Activated naive CD8-positive, alpha-beta T cell treated with anti-CD3 and anti-CD28 coated beads, Interleukin-2, amount 50 U/mL, for 24 hours (primary cell): Measurements from ENCODE around the gene TXN2.
"Not testable (repeated sequence)": the region's sequence is repeated elsewhere in the genome, so short reads cannot be mapped to it uniquely, and the experiment has no call there.

Experiments used
- ATAC-seq: fragments of 150-1000 bp; cut with Tn5 transposase; one replicate; pipeline ENCODE4 v1.10.0; 2021
- DNase-seq: peaks from one replicate; pipeline ENCODE4 v3.0.0; 2021
- H3K27ac Mint-ChIP-seq: one replicate; pipeline ENCODE4 v1.8.0; 2021; ENCODE audit warnings: mild to moderate bottlenecking, mixed read lengths
- H3K27me3 Mint-ChIP-seq: one replicate; pipeline ENCODE4 v1.8.0; 2021; ENCODE audit warnings: mixed read lengths
- H3K36me3 Mint-ChIP-seq: one replicate; pipeline ENCODE4 v1.8.0; 2021; ENCODE audit warnings: low read depth, mixed read lengths
- H3K4me1 Mint-ChIP-seq: one replicate; pipeline ENCODE4 v1.8.0; 2021; ENCODE audit warnings: mixed read lengths
- H3K4me3 Mint-ChIP-seq: one replicate; pipeline ENCODE4 v1.8.0; 2021; ENCODE audit warnings: mild to moderate bottlenecking, moderate library complexity, mixed read lengths
- H3K9me3 Mint-ChIP-seq: one replicate; pipeline ENCODE4 v1.8.0; 2021; ENCODE audit warnings: mixed read lengths

TXN2 gene

GRCh38 chr22:36435516-36436415 lies 45.7 kb downstream of the TXN2 start:
- H3K27ac Mint-ChIP-seq: peak overlapping the region; percentile 91
- H3K9me3 Mint-ChIP-seq: no peaks in the 10 kb centered on the region
- peak; percentile 89 for ATAC-seq
- H3K27me3 Mint-ChIP-seq: no peaks in the 10 kb centered on the region
- peak overlapping the region; percentile 58 for H3K4me3 Mint-ChIP-seq
- H3K36me3 Mint-ChIP-seq: no peaks in the 10 kb centered on the region
- peaks cover 64% of the 10 kb centered on the region for H3K4me1 Mint-ChIP-seq
- peak; percentile 64 for DNase-seq

DNA sequence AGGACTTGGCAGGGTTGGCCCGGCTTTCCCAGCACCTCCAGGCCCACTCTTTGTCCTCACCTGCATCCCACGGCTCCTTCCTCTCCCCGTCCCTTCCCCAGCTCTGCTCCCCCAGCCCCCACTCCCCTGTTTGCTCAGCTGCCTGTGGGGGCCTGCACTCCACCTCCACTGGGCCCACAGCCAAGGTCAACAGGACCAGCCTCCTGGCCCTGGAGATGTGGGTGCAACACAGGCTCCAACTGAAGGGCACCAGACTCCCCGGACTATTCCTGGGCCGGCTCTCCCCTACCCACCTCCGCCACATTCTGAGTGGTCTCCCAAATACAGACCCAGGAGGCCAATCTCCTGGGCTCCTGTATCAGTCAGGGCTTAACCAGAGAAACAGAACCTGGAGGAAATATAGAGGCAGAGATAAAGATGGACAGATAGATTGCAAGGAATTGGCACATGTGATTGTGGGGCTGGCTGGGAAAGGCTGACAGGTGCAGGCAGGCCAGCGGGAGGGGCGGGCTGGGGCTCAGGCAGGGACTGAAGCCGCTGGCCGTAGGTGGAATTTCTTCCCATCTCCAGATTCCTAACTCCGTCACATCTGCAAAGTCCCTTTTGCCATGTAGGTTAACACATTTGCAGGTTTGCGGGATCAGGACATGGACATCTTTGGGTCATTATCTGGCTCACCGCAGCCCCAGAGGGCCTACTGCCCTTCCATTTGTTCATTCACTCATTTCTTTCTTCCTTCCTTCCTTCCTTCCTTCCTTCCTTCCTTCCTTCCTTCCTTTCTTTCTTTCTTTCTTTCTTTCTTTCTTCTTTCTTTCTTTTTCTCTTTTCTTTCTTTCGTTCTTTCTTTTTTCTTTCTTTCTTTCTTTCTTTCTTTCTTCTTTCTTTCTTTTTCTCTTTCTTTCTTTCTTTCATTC lies 47.9 kb downstream of the TXN2 start:
- ATAC-seq (no peak), DNase-seq (no peak)
- Mint-ChIP-seq H3K9me3 (no peaks in the 10 kb centered on the region), H3K27me3 (no peaks in the 10 kb centered on the region), H3K27ac (no peak overlapping the region), H3K36me3 (no peaks in the 10 kb centered on the region), H3K4me3 (no peak overlapping the region), H3K4me1 (peaks cover 42% of the 10 kb centered on the region)

DNA sequence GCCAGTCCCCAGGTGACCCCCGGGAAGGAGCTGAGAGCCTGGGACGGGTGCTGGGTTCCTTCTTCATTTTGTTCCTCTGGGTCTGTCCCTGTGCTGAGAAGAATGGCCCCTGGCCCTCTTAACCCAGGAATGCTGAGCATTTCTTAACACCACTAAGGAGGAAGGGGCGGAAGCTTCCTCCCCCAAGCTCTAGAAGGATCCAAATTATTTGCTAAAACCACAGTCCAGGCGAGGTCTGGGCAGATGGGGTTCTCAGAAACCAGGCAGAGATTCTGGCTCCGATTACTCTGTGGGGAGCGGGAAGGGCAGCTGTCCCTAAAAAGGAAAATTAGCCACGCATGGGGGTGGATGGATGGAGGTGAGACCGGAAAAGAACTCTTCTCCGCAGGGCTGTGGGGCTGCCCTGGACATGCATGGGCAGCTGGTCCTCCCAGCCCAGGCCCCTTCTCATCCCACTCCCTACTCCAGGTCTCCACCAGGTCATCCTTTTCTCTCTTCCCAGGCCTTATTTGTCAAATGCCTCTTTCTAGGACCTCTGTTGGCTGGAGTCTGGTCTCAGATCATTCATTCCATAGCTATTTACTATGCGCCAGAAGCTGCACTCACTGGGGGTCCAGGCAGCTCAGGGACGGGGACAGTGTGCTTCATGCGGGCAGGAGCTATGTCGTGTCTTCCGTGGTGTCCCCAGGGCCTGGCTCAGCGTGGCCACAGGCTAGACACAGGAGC lies 48.7 kb downstream of the TXN2 start:
- H3K4me1 Mint-ChIP-seq: peaks cover 40% of the 10 kb centered on the region
- H3K4me3 Mint-ChIP-seq: no peak overlapping the region
- no peaks in the 10 kb centered on the region for H3K27me3 Mint-ChIP-seq
- no peak overlapping the region for H3K27ac Mint-ChIP-seq
- no peak for ATAC-seq
- no peaks in the 10 kb centered on the region for H3K36me3 Mint-ChIP-seq
- DNase-seq: no peak
- H3K9me3 Mint-ChIP-seq: no peaks in the 10 kb centered on the region

DNA sequence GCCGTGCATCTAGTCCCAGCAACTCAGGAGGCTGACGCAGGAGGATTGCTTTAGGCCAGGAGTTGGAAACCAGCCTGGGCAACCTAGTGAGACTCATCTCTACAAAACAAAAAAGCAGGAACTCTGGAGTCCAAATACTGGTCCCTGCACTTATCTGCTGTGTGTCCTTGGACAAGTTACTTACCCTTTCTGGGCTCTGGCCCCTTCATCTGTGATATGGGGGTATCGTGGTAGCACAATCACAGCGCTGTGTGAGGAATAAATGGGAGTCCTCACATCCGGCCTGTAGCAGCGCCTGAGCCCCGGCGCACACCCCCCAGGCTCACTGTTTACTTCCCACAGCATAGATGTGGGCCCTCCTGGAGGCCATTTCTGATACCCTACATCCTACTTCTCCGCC lies 49.5 kb downstream of the TXN2 start:
- peaks cover 35% of the 10 kb centered on the region for H3K4me1 Mint-ChIP-seq
- ATAC-seq: no peak
- H3K27ac Mint-ChIP-seq: no peak overlapping the region
- no peak for DNase-seq
- H3K27me3 Mint-ChIP-seq: no peaks in the 10 kb centered on the region
- H3K36me3 Mint-ChIP-seq: no peaks in the 10 kb centered on the region
- no peak overlapping the region for H3K4me3 Mint-ChIP-seq
- H3K9me3 Mint-ChIP-seq: no peaks in the 10 kb centered on the region

GRCh38 chr22:36430863-36431262 lies 50.6 kb downstream of the TXN2 start:
- Mint-ChIP-seq H3K27me3 (no peaks in the 10 kb centered on the region), H3K4me1 (peaks cover 31% of the 10 kb centered on the region), H3K9me3 (no peaks in the 10 kb centered on the region), H3K27ac (no peak overlapping the region), H3K4me3 (no peak overlapping the region), H3K36me3 (no peaks in the 10 kb centered on the region)
- ATAC-seq (no peak), DNase-seq (no peak)

DNA sequence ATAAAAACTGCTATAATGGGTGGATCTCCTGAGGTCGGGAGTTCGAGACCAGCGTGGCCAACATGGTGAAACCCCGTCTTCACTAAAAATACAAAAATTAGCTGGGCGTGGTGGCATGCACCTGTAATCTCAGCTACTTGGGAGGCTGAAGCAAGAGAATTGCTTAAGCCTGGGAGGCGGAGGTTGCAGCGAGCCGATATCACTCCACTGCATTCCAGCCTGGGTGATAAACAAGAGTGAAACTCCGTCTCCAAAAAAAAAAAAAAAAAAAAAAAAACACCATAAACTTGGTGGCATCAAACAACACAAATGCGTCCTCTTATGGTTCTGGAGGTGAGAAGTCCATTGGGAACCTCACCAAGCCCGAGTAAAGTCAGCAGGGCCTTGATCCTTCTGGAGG lies 53.5 kb downstream of the TXN2 start:
- not testable (repeated sequence) for ATAC-seq, H3K36me3 Mint-ChIP-seq, H3K4me3 Mint-ChIP-seq, H3K27me3 Mint-ChIP-seq, DNase-seq, H3K9me3 Mint-ChIP-seq, H3K27ac Mint-ChIP-seq
- peaks cover 25% of the 10 kb centered on the region for H3K4me1 Mint-ChIP-seq

- no peak for DNase-seq
- H3K27me3 Mint-ChIP-seq: no peaks in the 10 kb centered on the region
- H3K4me1 Mint-ChIP-seq: peaks cover 22% of the 10 kb centered on the region
- H3K27ac Mint-ChIP-seq: peak overlapping the region; percentile 6
- no peaks in the 10 kb centered on the region for H3K9me3 Mint-ChIP-seq
- H3K36me3 Mint-ChIP-seq: no peaks in the 10 kb centered on the region
- no peak for ATAC-seq
- H3K4me3 Mint-ChIP-seq: no peak overlapping the region
These were observed 55.4 kb downstream of the TXN2 start for GRCh38 chr22:36425977-36426523.

- H3K4me3 Mint-ChIP-seq: no peak overlapping the region
- DNase-seq: no peak
These were observed 56.4 kb downstream of the TXN2 start for GRCh38 chr22:36424901-36425579.

GRCh38 chr22:36424466-36424865 lies 57.0 kb downstream of the TXN2 start:
- not testable (repeated sequence) for H3K36me3 Mint-ChIP-seq, H3K9me3 Mint-ChIP-seq, H3K27me3 Mint-ChIP-seq, H3K4me3 Mint-ChIP-seq, H3K27ac Mint-ChIP-seq, ATAC-seq, DNase-seq
- peaks cover 25% of the 10 kb centered on the region for H3K4me1 Mint-ChIP-seq

More at GRCh38 chr22:36424901-36425579, 56.4 kb downstream of the TXN2 start:
- Mint-ChIP-seq H3K36me3 (no peaks in the 10 kb centered on the region), H3K4me1 (peaks cover 22% of the 10 kb centered on the region), H3K27ac (peak overlapping the region; percentile 23), H3K27me3 (no peaks in the 10 kb centered on the region), H3K9me3 (no peaks in the 10 kb centered on the region)
- no peak for ATAC-seq

- Mint-ChIP-seq H3K9me3 (no peaks in the 10 kb centered on the region), H3K4me3 (no peak overlapping the region), H3K36me3 (no peaks in the 10 kb centered on the region), H3K27ac (no peak overlapping the region), H3K27me3 (no peaks in the 10 kb centered on the region), H3K4me1 (peaks cover 32% of the 10 kb centered on the region)
- no peak for ATAC-seq
- DNase-seq: no peak
These were observed 57.7 kb downstream of the TXN2 start for GRCh38 chr22:36423461-36424404.

DNA sequence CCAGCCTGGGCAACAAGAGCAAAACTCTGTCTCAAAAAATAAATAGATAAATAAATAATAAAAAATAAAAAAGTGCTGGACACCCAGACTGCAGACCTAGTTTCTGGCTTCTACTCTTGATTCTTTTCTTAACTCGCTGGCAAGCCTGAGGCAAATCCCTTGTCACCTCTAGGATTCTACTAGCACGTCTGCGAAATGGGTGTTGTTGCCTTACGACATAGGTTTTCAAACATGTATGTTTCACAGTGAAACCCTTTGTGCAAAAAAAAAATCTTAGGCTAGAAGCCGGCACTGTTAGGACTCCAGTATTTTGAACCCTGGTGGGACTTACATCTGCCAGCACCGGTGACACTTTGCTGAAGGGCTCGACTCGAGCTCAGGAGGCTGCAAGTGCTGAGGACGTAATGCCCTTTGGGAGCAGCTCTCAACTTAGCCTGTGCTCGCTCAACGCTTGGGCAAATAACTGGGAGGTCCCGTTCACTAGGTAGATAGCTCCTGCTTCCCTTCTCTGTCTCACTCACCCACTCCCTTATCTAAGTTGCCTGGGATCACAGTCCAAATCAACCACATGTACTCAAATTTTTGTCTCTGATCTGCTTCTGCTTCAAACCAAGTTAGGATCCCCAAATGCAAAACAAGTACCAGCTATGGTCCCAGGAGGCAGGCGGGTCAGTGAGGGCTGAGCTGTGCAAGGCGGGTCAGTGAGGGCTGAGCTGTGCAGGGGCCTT lies 59.0 kb downstream of the TXN2 start:
- ATAC-seq (no peak), DNase-seq (no peak)
- peaks cover 35% of the 10 kb centered on the region for H3K4me1 Mint-ChIP-seq
- H3K27me3 Mint-ChIP-seq: no peaks in the 10 kb centered on the region
- H3K36me3 Mint-ChIP-seq: no peaks in the 10 kb centered on the region
- H3K4me3 Mint-ChIP-seq: no peak overlapping the region
- H3K27ac Mint-ChIP-seq: no peak overlapping the region
- no peaks in the 10 kb centered on the region for H3K9me3 Mint-ChIP-seq
